ENCODE data around the gene FNDC10.
A peak's percentile ranks its signal among the peaks of the same experiment; 100 is the strongest.

DNA sequence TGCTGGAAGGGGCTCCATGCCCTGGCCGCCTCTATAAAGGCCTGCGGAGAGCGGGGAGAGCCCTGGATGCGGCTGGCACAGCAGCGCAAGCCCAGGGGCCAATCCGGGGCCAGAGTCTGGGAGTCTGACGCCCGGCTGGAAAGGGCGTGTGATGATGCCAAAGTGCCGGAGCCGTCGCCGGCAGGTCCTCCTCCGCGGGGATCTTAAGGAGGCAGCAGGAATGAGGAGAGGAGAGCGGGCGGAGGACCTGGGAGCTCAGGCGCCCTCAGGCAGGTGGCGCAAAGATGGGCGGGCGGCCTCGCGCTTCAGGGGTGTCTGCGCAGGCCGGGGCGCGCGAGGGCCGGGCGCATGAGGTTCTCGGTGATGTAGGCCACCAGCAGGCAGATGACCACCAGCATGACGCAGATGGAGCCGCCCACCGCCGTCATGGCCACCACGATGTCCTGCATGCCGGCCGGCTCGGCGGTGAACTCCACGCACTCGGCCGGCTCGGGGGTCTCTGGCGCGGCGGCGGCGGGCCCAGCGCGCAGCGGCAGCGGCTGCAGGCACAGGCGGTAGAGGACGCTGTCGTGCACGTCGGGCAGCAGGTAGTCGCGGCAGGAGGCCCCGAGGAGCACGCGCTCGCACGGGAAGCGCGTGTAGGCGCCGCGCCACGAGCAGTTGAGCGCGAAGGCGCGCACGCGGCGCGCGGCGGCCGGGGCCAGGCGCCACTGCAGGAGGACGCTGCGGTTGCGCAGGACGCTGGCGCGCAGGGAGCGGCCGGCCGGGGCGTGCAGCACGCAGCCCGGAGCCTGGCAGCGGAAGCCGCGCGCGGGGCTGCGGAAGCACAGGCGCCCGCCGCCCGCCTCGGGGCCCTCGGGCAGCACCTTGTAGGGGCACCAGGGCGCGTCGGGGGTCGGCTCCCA, 653 bp downstream of the FNDC10 start:
- TF ChIP-seq, protein P1, sequence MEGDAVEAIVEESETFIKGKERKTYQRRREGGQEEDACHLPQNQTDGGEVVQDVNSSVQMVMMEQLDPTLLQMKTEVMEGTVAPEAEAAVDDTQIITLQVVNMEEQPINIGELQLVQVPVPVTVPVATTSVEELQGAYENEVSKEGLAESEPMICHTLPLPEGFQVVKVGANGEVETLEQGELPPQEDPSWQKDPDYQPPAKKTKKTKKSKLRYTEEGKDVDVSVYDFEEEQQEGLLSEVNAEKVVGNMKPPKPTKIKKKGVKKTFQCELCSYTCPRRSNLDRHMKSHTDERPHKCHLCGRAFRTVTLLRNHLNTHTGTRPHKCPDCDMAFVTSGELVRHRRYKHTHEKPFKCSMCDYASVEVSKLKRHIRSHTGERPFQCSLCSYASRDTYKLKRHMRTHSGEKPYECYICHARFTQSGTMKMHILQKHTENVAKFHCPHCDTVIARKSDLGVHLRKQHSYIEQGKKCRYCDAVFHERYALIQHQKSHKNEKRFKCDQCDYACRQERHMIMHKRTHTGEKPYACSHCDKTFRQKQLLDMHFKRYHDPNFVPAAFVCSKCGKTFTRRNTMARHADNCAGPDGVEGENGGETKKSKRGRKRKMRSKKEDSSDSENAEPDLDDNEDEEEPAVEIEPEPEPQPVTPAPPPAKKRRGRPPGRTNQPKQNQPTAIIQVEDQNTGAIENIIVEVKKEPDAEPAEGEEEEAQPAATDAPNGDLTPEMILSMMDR (IDR thresholded peaks at IDR 0.05; ENCODE audit: low read depth, low read length), result no peak
- TF ChIP-seq POLR2A (IDR thresholded peaks at IDR 0.05; ENCODE audit: extremely low read depth, insufficient read length) (no peak), MYC (IDR thresholded peaks at IDR 0.05; ENCODE audit: low read depth, low read length) (peak; percentile 56)
- TF ChIP-seq, protein P2, sequence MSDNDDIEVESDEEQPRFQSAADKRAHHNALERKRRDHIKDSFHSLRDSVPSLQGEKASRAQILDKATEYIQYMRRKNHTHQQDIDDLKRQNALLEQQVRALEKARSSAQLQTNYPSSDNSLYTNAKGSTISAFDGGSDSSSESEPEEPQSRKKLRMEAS (IDR thresholded peaks at IDR 0.05; ENCODE audit: low read depth, low read length), result 0 out of 2 replicates have a peak, but pooled peaks have one; percentile 36

Measured in NB4 (cell line).